HCT116 (cell line): Measurements from ENCODE around the gene GSN.

Source experiments
- CTCF ChIP-seq, 3 experiments: fragments of 200-600 bp in 1 of 3; sonication (generic) in 1 of 3; IDR thresholded peaks in 2 of 3; conservative IDR thresholded peaks in 1 of 3; 2 replicates each; pipeline ENCODE4 v1.5.1; 2012 to 2017; ENCODE audit warnings: low read depth in 2 of 3, low read length in 2 of 3, antibody characterized with exemption in 1 of 3, borderline replicate concordance in 1 of 3, control low read depth in 1 of 3, mild to moderate bottlenecking in 1 of 3, mixed read lengths in 1 of 3, mixed run types in 1 of 3, moderate library complexity in 1 of 3; ENCODE audit not compliant: insufficient read depth in 1 of 3
- EGR1 ChIP-seq: IDR thresholded peaks from 2 replicates; pipeline ENCODE4 v1.6.1; 2012; ENCODE audit warnings: low read depth
- POLR2A ChIP-seq: IDR thresholded peaks from 2 replicates; pipeline ENCODE4 v1.7.0; 2011; ENCODE audit warnings: borderline replicate concordance; ENCODE audit not compliant: insufficient read depth, insufficient read length; ENCODE audit errors: extremely low read depth
- POLR2AphosphoS5 ChIP-seq: IDR thresholded peaks from 2 replicates; pipeline ENCODE4 v1.6.1; 2011; ENCODE audit warnings: mild to moderate bottlenecking, low read depth, low read length, moderate library complexity

GRCh38 chr9:121328476-121328875 is 60.5 kb downstream of the GSN start:
- TF ChIP-seq CTCF (IDR thresholded peaks at IDR 0.05 in 2 of 3, conservative IDR thresholded peaks at IDR 0.05 in 1 of 3; ENCODE audit: borderline replicate concordance in 1 of 3, insufficient read depth in 1 of 3, low read depth in 2 of 3, low read length in 2 of 3) (no peak), POLR2A (no peak), EGR1 (no peak), POLR2AphosphoS5 (no peak)
